HK-2 (cell line): ENCODE measurements around the gene SORCS3.

Source experiments
- DNase-seq: peaks from one replicate; pipeline ENCODE4 v3.0.0-alpha.2; 2018; ENCODE audit not compliant: unreplicated experiment

Gene SORCS3

DNA sequence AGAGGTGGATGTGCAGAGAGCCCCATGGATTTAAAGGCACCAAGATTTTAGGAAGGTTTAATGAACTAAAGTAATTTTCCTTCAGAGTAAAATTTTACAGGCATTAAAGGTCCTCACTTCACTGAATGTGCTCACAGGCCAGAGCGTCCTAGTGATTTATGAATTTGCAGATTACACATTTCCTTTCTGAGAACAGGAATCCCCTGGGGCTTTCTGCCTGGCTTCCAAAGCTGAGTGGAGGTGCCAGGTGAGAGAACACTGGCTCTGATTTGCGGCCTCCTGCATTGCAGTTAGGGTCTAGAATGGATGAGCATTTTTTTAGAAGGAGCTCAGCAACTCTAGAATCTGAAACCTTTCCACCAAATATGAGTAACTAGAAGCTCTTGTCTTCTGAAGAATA lies 194.3 kb downstream of the SORCS3 start:
- no peak for DNase-seq

- DNase-seq: no peak
These were observed 201.6 kb downstream of the SORCS3 start for GRCh38 chr10:104842704-104843103.

GRCh38 chr10:104844073-104844472 lies 203.0 kb downstream of the SORCS3 start:
- DNase-seq: no peak

- DNase-seq: no peak
These were observed 208.9 kb downstream of the SORCS3 start for GRCh38 chr10:104850023-104850422.

GRCh38 chr10:104867966-104868598 lies 227.0 kb downstream of the SORCS3 start:
- DNase-seq: no peak

DNA sequence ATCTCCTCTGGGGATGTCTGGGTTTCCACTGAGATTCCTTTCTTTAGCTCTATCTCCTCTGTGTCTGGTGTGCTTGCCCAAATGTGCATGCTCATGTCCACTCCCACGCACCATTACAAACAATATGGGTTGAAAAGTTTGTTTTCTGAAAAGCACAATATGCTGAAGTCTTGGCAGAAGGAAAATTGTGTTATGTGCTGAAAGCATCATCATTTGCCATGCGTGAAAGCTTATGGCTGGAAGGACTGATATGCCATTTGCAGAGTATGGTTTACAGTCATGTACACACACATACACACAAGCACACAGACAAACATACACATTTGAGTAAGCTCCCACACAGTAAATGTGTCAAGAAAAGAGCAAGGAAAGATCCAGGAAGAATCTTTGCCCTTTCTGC lies 231.6 kb downstream of the SORCS3 start:
- DNase-seq: no peak

- DNase-seq: no peak
These were observed 232.1 kb downstream of the SORCS3 start for GRCh38 chr10:104873161-104873560.

DNA sequence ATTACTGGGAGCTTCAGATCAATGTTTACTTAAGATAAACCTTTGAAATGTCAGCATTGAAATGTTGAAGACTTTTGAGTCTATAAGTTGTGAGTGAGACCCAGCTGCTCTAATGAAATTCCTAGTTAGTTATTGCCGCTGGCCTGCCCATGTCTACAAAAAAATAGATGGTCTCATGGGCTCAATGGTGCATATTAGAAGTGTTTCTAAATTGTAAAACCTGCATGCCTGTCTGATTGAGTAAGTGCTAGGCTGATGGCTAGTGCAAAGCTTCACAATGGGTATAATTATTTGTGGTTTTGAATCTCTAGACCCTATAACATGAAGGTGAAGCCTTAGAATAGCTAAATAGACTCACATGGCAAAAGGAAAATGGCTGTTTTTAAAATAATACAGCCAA lies 234.5 kb downstream of the SORCS3 start:
- no peak for DNase-seq

DNA sequence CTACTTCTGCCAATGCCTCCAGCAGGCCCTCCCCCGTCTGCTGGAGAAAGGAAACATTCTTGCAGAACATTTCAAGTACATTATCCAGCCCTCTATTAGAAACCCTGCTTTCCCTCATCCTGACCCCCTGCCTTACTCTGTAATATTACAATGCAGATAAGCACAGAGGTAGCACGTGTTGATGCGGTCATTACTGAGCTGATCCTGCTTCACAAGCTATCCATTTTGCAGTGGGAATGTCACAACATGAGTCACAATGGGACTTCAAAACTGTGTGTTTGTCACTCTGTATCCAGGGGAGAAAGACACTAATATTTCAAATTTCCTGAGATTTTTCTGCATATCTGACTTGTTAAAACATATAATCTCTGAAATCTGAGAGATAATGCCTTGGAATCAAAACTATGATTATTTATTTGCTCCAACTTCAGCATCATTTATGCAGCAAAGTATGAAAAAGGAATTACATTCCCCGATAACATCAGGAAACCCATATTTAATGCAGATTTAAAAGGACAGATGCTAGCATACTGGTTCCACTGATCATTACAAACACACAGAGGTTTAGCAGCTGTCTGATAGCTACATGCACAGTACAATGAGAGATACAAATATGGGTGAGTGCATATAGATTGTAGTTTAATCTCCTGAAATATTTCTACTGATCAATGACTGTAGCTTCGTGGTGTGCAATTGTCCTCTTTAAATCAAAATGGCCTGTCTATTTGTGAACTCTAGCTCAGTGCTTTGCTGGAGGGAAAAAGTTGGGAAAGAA lies 239.7 kb downstream of the SORCS3 start:
- DNase-seq: no peak

GRCh38 chr10:104881740-104882139 lies 240.7 kb downstream of the SORCS3 start:
- DNase-seq: no peak

DNA sequence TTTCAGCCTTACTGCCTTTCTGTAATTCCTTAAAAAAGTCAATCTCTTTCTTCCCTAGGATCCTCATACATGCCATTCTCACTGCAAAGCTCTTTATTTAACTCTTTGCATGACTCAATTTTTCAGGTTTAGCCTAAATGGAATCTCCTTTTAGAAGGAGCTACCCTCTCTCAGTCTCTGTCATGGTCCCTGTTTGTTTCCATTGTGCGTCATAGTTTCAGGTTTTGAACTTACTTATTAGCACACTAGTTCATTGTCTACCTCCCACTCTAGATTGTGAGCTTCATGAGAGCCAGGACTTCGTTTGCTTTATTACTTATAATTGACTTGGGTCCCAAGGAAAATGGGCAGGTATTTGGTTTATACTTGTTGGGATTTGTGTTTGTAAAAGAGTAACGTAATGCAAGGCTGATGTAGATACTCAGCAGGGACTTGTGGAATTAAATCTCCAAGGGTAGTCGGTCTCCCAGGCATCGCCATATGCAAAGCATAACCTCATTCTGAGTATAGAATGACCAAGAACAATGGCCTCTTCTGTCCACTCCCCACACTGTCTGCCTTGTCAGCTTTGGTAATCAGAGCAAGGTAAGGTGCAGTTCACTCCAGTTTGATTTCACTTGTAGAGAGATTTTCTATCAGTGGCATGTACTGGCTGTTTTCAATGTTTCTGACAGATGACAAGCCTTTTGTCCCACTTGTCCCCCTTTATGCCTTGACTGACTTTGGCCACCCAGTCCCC lies 252.0 kb downstream of the SORCS3 start:
- DNase-seq: no peak

DNA sequence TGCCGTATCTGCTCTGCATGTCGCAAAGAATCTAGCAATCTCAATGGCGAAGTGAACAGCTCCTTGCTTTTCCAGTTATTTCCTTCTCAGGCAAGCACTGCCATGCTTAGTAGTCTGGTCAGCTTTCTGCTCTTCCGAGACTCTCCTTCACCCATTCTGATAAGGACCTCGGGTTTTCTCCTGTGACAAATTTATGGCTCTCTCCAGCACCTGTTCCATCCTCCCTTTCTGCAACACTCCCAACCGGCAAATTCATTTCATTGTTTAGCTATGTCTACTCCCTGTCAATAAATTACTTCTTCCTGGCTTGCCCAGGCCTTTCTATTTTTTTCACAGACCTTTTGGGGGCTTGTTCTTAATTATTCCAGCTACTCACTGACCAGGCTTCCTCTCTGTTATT lies 252.6 kb downstream of the SORCS3 start:
- no peak for DNase-seq

DNA sequence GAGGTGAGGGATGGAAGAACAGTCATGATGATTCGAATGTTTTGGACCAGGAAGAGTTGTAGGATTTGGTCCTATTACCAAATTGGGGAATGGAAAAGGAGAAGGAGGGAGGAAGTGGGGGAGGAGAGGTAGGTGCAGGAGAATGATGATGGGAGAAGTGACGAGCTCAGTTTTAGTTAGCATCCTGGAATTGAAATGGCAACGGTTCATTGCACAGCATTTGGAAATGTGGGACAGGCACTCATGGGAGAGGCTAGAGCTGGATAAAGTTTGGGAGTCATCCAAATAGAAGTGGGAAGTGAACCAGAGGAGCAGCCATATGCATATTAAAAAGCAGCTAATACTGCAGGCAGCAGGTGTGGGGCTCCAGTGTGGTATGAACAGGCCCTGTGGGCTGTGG lies 253.6 kb downstream of the SORCS3 start:
- no peak for DNase-seq

DNA sequence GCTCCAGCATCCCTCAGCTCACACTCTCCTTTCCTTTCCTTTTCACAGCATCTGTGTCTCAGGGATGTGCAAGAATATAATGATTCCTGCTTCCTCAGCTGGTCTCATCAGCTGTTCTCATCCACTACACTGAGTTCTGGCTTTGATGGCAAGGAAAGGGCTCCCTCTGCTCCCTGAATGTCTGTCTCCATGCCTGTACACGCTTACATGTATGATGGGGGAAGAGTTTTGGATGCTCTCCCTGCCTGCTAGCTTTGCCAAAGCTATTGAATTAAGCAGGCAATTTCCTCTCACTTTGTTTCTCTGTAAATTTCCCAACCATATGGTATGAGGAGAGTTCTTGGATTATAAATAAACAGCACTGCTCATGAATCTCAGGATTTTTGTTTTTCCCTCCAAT lies 254.5 kb downstream of the SORCS3 start:
- DNase-seq: no peak

DNA sequence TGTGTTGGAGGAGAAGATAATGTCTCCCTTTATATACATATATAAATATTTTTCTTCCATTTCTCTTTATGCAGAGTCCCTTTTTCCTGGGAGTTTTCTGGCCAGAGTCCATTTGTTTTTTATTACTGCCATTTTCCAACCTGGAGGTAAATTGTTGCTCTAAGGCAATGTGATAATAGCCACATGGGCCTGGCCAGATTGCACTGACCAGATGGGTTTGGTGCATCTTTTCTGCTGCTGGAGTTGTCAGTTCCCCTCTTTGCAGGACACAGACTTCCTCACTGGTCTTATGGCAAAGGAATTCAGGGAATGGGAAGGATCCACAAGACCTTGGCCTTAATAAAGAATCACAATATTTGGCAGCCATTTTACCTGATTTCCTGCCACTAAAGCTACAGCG lies 254.9 kb downstream of the SORCS3 start:
- DNase-seq: no peak

DNA sequence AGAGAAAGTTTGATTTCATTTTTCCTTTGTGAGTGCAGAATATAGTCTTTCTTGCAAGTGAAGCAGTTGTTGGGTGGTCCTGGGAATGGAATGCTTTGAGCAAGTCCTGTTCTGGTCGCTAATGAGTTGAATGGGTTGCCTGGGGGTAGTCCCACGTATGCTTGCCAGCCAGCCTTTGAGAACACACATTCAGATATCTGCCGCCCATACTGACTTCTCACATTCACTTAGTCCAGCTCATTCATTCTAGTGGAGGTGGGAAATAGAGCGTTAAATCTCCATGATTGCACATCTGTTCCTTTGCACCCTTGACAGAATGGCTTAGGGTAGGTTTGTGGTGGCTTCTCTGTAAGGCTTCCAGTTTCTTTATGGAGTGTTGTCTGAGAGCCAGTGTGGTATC lies 256.6 kb downstream of the SORCS3 start:
- DNase-seq: no peak

- DNase-seq: no peak
These were observed 258.7 kb downstream of the SORCS3 start for GRCh38 chr10:104899779-104900178.

GRCh38 chr10:104903433-104903832 lies 262.3 kb downstream of the SORCS3 start:
- no peak for DNase-seq

DNA sequence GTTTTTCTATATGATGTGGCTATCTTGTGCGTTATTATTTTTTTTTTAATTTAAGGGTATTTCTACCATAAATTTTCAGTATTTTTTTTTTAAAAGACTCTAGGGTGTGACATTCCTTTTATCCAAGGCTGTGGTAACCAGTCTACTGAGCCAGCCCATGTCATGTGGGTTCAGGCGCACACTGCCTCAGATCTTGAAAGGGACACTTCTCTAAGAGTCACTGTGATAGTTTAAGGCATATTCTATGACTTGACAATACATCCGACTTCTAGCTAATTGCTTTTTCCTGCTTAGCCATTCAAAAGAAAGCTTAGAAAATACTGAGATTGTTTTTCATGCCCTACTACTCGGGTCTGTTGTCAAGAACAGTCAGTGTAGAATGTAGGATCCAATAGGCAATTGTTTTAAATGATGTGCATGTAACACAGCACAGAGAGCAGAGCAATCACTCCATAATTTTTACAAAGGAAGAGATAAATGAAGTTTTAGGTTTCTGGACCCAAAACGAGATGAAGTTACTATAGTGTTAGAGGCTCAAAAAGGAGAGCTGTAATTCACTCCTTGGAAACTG lies 263.7 kb downstream of the SORCS3 start:
- no peak for DNase-seq

DNA sequence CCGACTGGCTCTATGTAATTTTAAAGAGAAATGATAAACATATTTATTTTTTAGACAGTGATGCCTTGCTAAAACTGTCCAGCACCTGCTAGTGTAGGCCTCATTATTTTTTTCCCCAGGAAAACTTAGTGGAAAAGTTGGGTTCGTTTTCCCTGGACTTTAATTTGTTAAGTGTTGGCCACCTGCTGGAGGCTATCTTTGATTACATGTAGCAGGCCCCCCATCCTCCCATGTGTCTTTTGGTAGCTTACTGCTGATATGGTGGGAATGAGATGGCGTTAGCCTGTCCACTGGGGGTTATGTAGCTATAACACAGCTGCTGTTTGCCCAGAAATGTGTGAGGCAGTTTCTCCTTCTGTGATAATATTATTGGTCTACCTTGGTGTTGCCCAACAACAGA lies 265.0 kb downstream of the SORCS3 start:
- DNase-seq: no peak

- no peak for DNase-seq
These were observed 266.4 kb downstream of the SORCS3 start for GRCh38 chr10:104907521-104907920.

DNA sequence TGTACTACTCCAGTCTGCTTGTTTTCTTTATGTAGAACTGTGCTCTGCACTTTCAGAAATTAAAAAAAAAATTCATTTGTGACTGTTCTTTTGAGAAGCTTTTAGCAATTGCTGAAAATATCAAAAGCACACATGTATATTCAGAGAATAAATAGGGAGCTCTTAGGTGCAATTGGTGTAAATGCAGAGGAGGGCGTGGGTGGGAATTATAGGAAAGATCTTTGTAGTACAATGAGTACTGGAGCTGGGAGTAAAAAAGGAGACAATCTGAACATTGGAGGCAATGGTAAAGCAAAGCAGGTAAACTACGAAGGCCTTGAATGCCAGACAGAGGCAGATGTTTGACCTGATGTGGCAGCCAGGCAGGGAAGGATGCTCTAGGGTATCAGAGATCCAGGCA lies 267.5 kb downstream of the SORCS3 start:
- no peak for DNase-seq

DNA sequence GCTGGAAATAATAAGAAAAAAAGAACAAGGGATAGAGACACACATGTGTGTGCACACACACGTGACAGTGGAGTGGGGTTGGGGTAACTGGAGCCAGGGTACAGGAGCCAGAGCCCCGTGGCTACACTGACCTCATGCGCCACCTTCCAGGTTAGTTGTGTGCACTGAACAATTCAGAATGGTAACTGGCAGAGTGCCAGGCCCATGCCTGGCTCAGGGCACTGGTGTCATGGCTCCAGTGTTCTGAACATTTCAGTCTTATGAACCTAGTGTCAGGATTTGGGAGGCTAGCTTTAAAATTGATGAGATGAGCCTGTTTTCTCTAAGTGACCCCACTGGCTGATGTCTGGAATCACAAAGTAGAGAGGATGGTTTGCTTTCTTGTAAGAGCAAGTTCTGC lies 269.6 kb downstream of the SORCS3 start:
- no peak for DNase-seq
